Endodermal cell (in vitro differentiated cells): Measurements from ENCODE around the gene PCNX1. TPM values are rescaled to one million over a fixed set of nuclear protein-coding genes. Genes with fewer than 3 reads are reported as not detected.

ENCODE experiments used
- DNase-seq: peaks from one replicate; pipeline ENCODE4 v3.0.0-alpha.2; 2017
- H3K27ac ChIP-seq: 2 replicates; pipeline ENCODE4 v1.5.1; 2013; ENCODE audit warnings: mild to moderate bottlenecking, low read depth, low read length, moderate library complexity
- H3K27me3 ChIP-seq: 2 replicates; pipeline ENCODE4 v1.6.1; 2013; ENCODE audit warnings: mild to moderate bottlenecking, low read length, moderate library complexity; ENCODE audit not compliant: insufficient read depth, control insufficient read depth, poor library complexity, severe bottlenecking
- H3K36me3 ChIP-seq: 2 replicates; pipeline ENCODE4 v1.7.0; 2013; ENCODE audit warnings: mild to moderate bottlenecking, low read length, moderate library complexity; ENCODE audit not compliant: control insufficient read depth, insufficient read depth
- H3K4me1 ChIP-seq: one replicate; pipeline ENCODE4 v1.7.0; 2013; ENCODE audit warnings: low read length; ENCODE audit not compliant: control insufficient read depth, insufficient read depth
- H3K4me3 ChIP-seq: 2 replicates; pipeline ENCODE4 v1.5.1; 2013; ENCODE audit warnings: mild to moderate bottlenecking, low read length, moderate library complexity
- H3K9ac ChIP-seq: 2 replicates; pipeline ENCODE4 v1.6.1; 2013; ENCODE audit warnings: mild to moderate bottlenecking, low read length, moderate library complexity; ENCODE audit not compliant: poor library complexity, severe bottlenecking; ENCODE audit errors: extremely low read depth
- H3K9me3 ChIP-seq: 2 replicates; pipeline ENCODE4 v1.6.1; 2013; ENCODE audit warnings: mild to moderate bottlenecking, low read length, moderate library complexity; ENCODE audit not compliant: control insufficient read depth
- H3K27ac Mint-ChIP-seq: 2 replicates; pipeline ENCODE4 v1.8.0; 2020; ENCODE audit warnings: mixed read lengths
- H3K27me3 Mint-ChIP-seq: 2 replicates; pipeline ENCODE4 v1.8.0; 2021; ENCODE audit warnings: mild to moderate bottlenecking, mixed read lengths; ENCODE audit not compliant: insufficient read depth
- H3K36me3 Mint-ChIP-seq: 2 replicates; pipeline ENCODE4 v1.8.0; 2020; ENCODE audit warnings: low read depth, mixed read lengths
- H3K4me1 Mint-ChIP-seq: 2 replicates; pipeline ENCODE4 v1.8.0; 2020; ENCODE audit warnings: mixed read lengths
- H3K4me3 Mint-ChIP-seq: 2 replicates; pipeline ENCODE4 v1.8.0; 2020; ENCODE audit warnings: mild to moderate bottlenecking, moderate library complexity, mixed read lengths
- H3K9me3 Mint-ChIP-seq: 2 replicates; pipeline ENCODE4 v1.8.0; 2020; ENCODE audit warnings: mild to moderate bottlenecking, mixed read lengths
- WGBS, 2 experiments: methylation state at CpG; one replicate each; pipeline versions ENCODE4 v1.1.5 to v1.1.7; 2013; ENCODE audit warnings: missing lambda C conversion rate in 2 of 2, mixed read lengths in 1 of 2; ENCODE audit not compliant: insufficient coverage in 1 of 2, insufficient read length in 1 of 2; 5-methylcytosine and 5-hydroxymethylcytosine counted together
- total RNA-seq, 2 donors: library from RNA; stranded (reverse); fragmentation: NEBNext Ultra II Directional in 1 of 2; extraction: Animal tissue kit (Norgen Biotek cat#: 25700) in 1 of 2; gene quantifications; 2 replicates in 1 of 2; 3 replicates in 1 of 2; pipeline ENCODE4 v1.2.1, GENCODE V29; 2021
- TF ChIP-seq, protein P1 (sequence below): fragments of 200-600 bp; sonication (generic); conservative IDR thresholded peaks from 2 replicates; pipeline ENCODE4 v1.5.0; 2021; ENCODE audit warnings: antibody characterized with exemption, mild to moderate bottlenecking

PCNX1 gene
- total RNA-seq, 2 donors from 2014 or later = 68.2 TPM

DNA sequence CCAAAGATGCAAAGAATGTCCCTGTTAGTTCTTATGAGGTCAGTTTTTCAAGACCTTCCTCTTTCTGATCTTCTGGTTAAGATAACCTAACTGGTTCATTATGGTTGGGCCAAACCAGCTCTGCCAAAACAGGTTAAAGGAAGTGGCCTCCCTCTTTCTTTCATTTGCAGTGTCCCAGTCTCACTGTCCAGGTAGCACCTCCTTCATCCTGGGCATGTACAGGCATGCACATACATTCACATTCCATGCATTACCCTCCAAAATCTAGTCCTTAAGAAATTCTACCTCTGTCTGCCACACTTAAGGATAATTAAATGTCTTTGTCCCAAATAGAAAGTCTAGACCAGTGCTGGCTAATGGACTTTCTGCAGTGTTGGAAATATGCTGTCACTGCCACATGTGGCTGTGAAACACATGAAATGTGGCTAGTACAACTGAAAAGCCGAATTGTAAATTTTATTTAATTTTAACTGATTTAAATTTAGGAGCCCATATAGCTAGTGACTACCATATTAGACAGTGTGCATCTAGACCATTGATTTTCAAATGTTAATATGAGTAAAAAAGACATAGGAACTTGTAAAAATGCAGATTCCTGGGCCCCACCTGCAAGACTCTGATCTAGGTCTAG lies 169.3 kb downstream of the PCNX1 start:
- no peaks in the 10 kb centered on the region for H3K4me1 Mint-ChIP-seq
- no peaks in the 10 kb centered on the region for H3K27me3 Mint-ChIP-seq
- H3K27ac Mint-ChIP-seq = no peak overlapping the region

DNA sequence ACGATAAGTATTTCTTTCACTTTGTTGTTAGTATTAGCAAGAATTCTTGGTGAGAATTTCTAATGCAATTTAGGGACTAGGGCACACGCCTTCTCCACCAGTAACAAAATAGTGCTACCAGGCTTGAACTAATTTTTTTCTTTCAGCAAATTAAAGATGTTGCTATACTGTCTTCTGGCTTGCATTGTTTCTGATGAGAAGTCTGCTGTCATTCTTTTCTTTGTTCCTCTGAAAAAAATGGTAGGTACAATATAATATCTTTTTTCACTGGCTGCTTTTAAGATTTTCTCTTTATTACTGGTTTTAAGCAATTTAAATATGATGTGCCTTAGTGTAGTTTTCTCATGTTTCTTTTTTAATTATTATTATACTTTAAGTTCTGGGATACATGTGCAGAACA lies 171.2 kb downstream of the PCNX1 start:
- peaks cover 75% of the 10 kb centered on the region for H3K36me3 Mint-ChIP-seq
- peaks cover 2% of the 10 kb centered on the region for H3K4me1 Mint-ChIP-seq
- WGBS, 2 experiments = 96% methylated on average over 2 of the region's 2 CpGs; no CpG with 5 or more reads in 1 of the 2 experiments

More for the DNA sequence above, 169.3 kb downstream of the PCNX1 start:
- H3K9ac ChIP-seq = no peak overlapping the region
- no peaks in the 10 kb centered on the region for H3K4me1 ChIP-seq
- H3K4me3 ChIP-seq = no peak overlapping the region
- peaks cover 25% of the 10 kb centered on the region for H3K9me3 Mint-ChIP-seq
- peaks cover 71% of the 10 kb centered on the region for H3K36me3 ChIP-seq
- no peak for DNase-seq
- no peak overlapping the region for H3K27ac ChIP-seq
- H3K4me3 Mint-ChIP-seq = no peak overlapping the region
- peaks cover 34% of the 10 kb centered on the region for H3K9me3 ChIP-seq
- no peaks in the 10 kb centered on the region for H3K27me3 ChIP-seq
- no CpG with 5 or more reads among the region's 1 CpG for WGBS, 2 experiments
- H3K36me3 Mint-ChIP-seq = peaks cover 80% of the 10 kb centered on the region
- TF ChIP-seq, protein P1, sequence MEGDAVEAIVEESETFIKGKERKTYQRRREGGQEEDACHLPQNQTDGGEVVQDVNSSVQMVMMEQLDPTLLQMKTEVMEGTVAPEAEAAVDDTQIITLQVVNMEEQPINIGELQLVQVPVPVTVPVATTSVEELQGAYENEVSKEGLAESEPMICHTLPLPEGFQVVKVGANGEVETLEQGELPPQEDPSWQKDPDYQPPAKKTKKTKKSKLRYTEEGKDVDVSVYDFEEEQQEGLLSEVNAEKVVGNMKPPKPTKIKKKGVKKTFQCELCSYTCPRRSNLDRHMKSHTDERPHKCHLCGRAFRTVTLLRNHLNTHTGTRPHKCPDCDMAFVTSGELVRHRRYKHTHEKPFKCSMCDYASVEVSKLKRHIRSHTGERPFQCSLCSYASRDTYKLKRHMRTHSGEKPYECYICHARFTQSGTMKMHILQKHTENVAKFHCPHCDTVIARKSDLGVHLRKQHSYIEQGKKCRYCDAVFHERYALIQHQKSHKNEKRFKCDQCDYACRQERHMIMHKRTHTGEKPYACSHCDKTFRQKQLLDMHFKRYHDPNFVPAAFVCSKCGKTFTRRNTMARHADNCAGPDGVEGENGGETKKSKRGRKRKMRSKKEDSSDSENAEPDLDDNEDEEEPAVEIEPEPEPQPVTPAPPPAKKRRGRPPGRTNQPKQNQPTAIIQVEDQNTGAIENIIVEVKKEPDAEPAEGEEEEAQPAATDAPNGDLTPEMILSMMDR = no peak

GRCh38 chr14:71086567-71086966 lies 179.3 kb downstream of the PCNX1 start:
- H3K27ac ChIP-seq = peak overlapping the region; percentile 58
- H3K4me3 ChIP-seq = no peak overlapping the region
- TF ChIP-seq, protein P1 = no peak
- peaks cover 45% of the 10 kb centered on the region for H3K36me3 Mint-ChIP-seq
- H3K9me3 Mint-ChIP-seq = no peaks in the 10 kb centered on the region
- H3K9ac ChIP-seq = no peak overlapping the region
- H3K9me3 ChIP-seq = no peaks in the 10 kb centered on the region
- H3K36me3 ChIP-seq = peaks cover 50% of the 10 kb centered on the region
- H3K27me3 ChIP-seq = no peaks in the 10 kb centered on the region
- H3K27ac Mint-ChIP-seq = peak overlapping the region; percentile 84
- WGBS, 2 experiments = 95 to 100% methylated on average over 2 to 7 of the region's 7 CpGs
- H3K4me1 Mint-ChIP-seq = peaks cover 2% of the 10 kb centered on the region
- H3K4me1 ChIP-seq = no peaks in the 10 kb centered on the region
- H3K4me3 Mint-ChIP-seq = no peak overlapping the region
- no peak for DNase-seq
- no peaks in the 10 kb centered on the region for H3K27me3 Mint-ChIP-seq

More for the DNA sequence above, 171.2 kb downstream of the PCNX1 start:
- TF ChIP-seq, protein P1 = no peak
- Histone ChIP-seq H3K4me1 (no peaks in the 10 kb centered on the region), H3K9ac (no peak overlapping the region), H3K4me3 (no peak overlapping the region), H3K27ac (no peak overlapping the region), H3K27me3 (no peaks in the 10 kb centered on the region), H3K9me3 (peaks cover 34% of the 10 kb centered on the region), H3K36me3 (peaks cover 56% of the 10 kb centered on the region)
- H3K9me3 Mint-ChIP-seq = peaks cover 25% of the 10 kb centered on the region
- no peak for DNase-seq
- H3K4me3 Mint-ChIP-seq = no peak overlapping the region
- no peaks in the 10 kb centered on the region for H3K27me3 Mint-ChIP-seq
- no peak overlapping the region for H3K27ac Mint-ChIP-seq
